K562 (cell line): Measurements from ENCODE around the gene RHEX. TPM values are rescaled to one million over a fixed set of nuclear protein-coding genes. Genes with fewer than 3 reads are reported as not detected.

Experiments used
- ATAC-seq: fragments of 200-7000 bp; cut with Tn5 transposase; 3 replicates; pipeline ENCODE4 v1.9.1; 2020; ENCODE audit warnings: moderate library complexity
- BruUV-seq: library from RNA; stranded (reverse); fragments of 400-500 nt; replicated peaks from 2 replicates; lab custom pipeline; 2021; lab: Mats Ljungman, UMichigan
- CTCF ChIA-PET: fragments of 300-600 bp; formaldehyde crosslinking; extraction: SDS; loops from one replicate; lab custom pipeline; 2021; ENCODE audit warnings: low intra/inter-chr PET ratio; lab: Yijun Ruan, JAX
- POLR2A ChIA-PET: fragments of 300-600, 350-650 bp; sonication (Branson Sonifier 250); formaldehyde crosslinking; extraction: SDS; loops from one replicate; lab custom pipeline; 2021; ENCODE audit warnings: antibody characterized with exemption, inconsistent platforms; lab: Yijun Ruan, JAX
- DNase-seq, 4 experiments: peaks; one replicate each; pipeline versions ENCODE4 v3.0.0 to v3.0.0-alpha.2; 2011 to 2018; ENCODE audit warnings: low spot score in 3 of 4, mixed read lengths in 3 of 4; ENCODE audit errors: extremely low read depth in 1 of 4
- FAIRE-seq: peaks from 2 replicates; lab custom pipeline; 2011; peaks lifted over from hg19 to GRCh38; lab: Jason Lieb, UNC
- H2AFZ ChIP-seq: 2 replicates; pipeline ENCODE4 v1.6.0; 2011; ENCODE audit warnings: low read depth, low read length, control low read depth, inconsistent platforms
- H3K27ac ChIP-seq: fragments of 200-600 bp; 3 replicates; pipeline ENCODE4 v1.8.0; 2011; ENCODE audit warnings: low read depth, mild to moderate bottlenecking, control low read depth, inconsistent platforms, low read length, moderate library complexity, mixed read lengths; ENCODE audit errors: extremely low read depth
- H3K27me3 ChIP-seq, 2 experiments: fragments of 300-600 bp in 1 of 2; 2 replicates in 1 of 2; 3 replicates in 1 of 2; pipeline versions ENCODE4 v1.6.0 to v1.8.0; 2011; ENCODE audit warnings: inconsistent platforms in 2 of 2, low read length in 2 of 2, mild to moderate bottlenecking in 1 of 2, mixed read lengths in 1 of 2, moderate library complexity in 1 of 2; ENCODE audit not compliant: control insufficient read depth in 2 of 2, insufficient read depth in 2 of 2
- H3K36me3 ChIP-seq: fragments of 300-600 bp; 3 replicates; pipeline ENCODE4 v1.8.0; 2011; ENCODE audit warnings: mild to moderate bottlenecking, low read length, inconsistent platforms; ENCODE audit not compliant: control insufficient read depth, insufficient read depth
- H3K4me1 ChIP-seq, 2 experiments: fragments of 200-600 bp in 1 of 2; replicated peaks in 1 of 2; 2 replicates in 1 of 2; 3 replicates in 1 of 2; pipeline versions ENCODE4 v1.5.1 to v1.8.0; 2011; ENCODE audit warnings: inconsistent platforms in 2 of 2, low read length in 2 of 2, mild to moderate bottlenecking in 1 of 2, mixed read lengths in 1 of 2, moderate library complexity in 1 of 2; ENCODE audit not compliant: control insufficient read depth in 2 of 2, insufficient read depth in 2 of 2
- H3K4me2 ChIP-seq: 2 replicates; pipeline ENCODE4 v1.6.1; 2011; ENCODE audit warnings: low read length, control low read depth, inconsistent platforms, mixed read lengths; ENCODE audit not compliant: insufficient read depth
- H3K4me3 ChIP-seq: fragments of 200-600 bp; sonication (generic), shearing (Covaris generic); 2 replicates; pipeline ENCODE4 v1.5.1; 2016; ENCODE audit warnings: control low read depth, inconsistent platforms
- H3K79me2 ChIP-seq: fragments of 200-600 bp; 3 replicates; pipeline ENCODE4 v1.8.0; 2011; ENCODE audit warnings: low read length, inconsistent platforms; ENCODE audit not compliant: control insufficient read depth, insufficient read depth
- H3K9ac ChIP-seq, 2 experiments: 2 replicates each; pipeline versions ENCODE4 v1.6.0 to v1.6.1; 2011; ENCODE audit warnings: low read depth in 2 of 2, low read length in 2 of 2, control low read depth in 1 of 2, inconsistent platforms in 1 of 2, mild to moderate bottlenecking in 1 of 2, mixed read lengths in 1 of 2; ENCODE audit not compliant: insufficient read depth in 1 of 2
- H3K9me1 ChIP-seq: one replicate; pipeline ENCODE4 v1.6.0; 2011; ENCODE audit warnings: inconsistent platforms, mild to moderate bottlenecking, low read length, moderate library complexity; ENCODE audit not compliant: control insufficient read depth, insufficient read depth
- H3K9me3 ChIP-seq: replicated peaks from 2 replicates; pipeline ENCODE4 v1.5.1; 2011; ENCODE audit warnings: low read depth, low read length, inconsistent platforms; ENCODE audit not compliant: control insufficient read depth, insufficient read depth
- H4K20me1 ChIP-seq: replicated peaks from 2 replicates; pipeline ENCODE4 v1.6.1; 2011; ENCODE audit warnings: low read length, inconsistent platforms, mixed read lengths; ENCODE audit not compliant: control insufficient read depth, insufficient read depth
- EHMT2 ChIP-seq: fragments of 450-650 bp; IDR thresholded peaks from 2 replicates; pipeline ENCODE4 v1.6.1; 2018; ENCODE audit warnings: antibody characterized with exemption
- HNRNPL ChIP-seq: fragments of 200-400 bp; formaldehyde crosslinking; IDR thresholded peaks from 2 replicates; pipeline ENCODE4 v1.6.1; 2017; ENCODE audit warnings: low read depth, mild to moderate bottlenecking, low read length
- WGBS: fragments of 100-300 bp; shearing (Covaris generic); methylation state at CpG from one replicate; pipeline ENCODE4 v1.1.6; 2016; ENCODE audit warnings: low coverage, mixed read lengths; ENCODE audit not compliant: insufficient coverage; ENCODE audit errors: missing lambda C conversion rate; 5-methylcytosine and 5-hydroxymethylcytosine counted together
- in situ Hi-C: fragments of 300-500 bp; cut with MboI; formaldehyde crosslinking; loops from 4 replicates; pipeline ENCODE4 v1.15.0; 2018; ENCODE audit warnings: inconsistent platforms, mixed read lengths
- intact Hi-C: fragments of 100-400 bp; cut with micrococcal nuclease; formaldehyde crosslinking; loops from 2 replicates; pipeline ENCODE4 v1.14.2; 2022
- polyA plus RNA-seq, 8 experiments: library from polyadenylated mRNA; depleted of rRNA in 4 of 8; stranded (reverse) in 5 of 8; unstranded in 3 of 8; fragments of >200 nt; fragmentation: Nextera tagmentation in 2 of 8; fragmentation: Illumina TruSeq in 1 of 8; extraction: Ambion mirVana in 2 of 8; extraction: Trizol in 1 of 8; gene quantifications; 2 replicates each; pipeline versions ENCODE4 v1.2.1 to v1.2.3, GENCODE V29; 2011 to 2014; ENCODE audit warnings: inconsistent platforms in 1 of 8, missing spikeins in 1 of 8
- total RNA-seq, 7 experiments: library from RNA; depleted of rRNA in 6 of 7; stranded (reverse); fragments of >200 nt in 6 of 7; fragmentation: Illumina TruSeq in 2 of 7; extraction: Trizol in 2 of 7; gene quantifications; 2 replicates each; pipeline versions ENCODE4 v1.2.1 to v1.2.3, GENCODE V29; 2011 to 2021; ENCODE audit warnings: low replicate concordance in 1 of 7

The RHEX gene
- total and polyA plus RNA-seq, 9 of the 15 experiments (the other 6 are each of a cell fraction or from before 2014, with no cell fraction given) = not detected

GRCh38 chr1:206112600-206113301, 59.8 kb downstream of the RHEX start:
- H3K4me2 ChIP-seq = no peak overlapping the region
- in situ Hi-C loops = loop anchor here (5.0 kb wide), 1 partner anchor 320 kb away; no protein-coding TSS in a partner anchor
- no peak for FAIRE-seq

More at GRCh38 chr1:206112600-206113301, 59.8 kb downstream of the RHEX start:
- H3K79me2 ChIP-seq = no peaks in the 10 kb centered on the region
- no peak for ATAC-seq
- no peak overlapping the region for H3K4me3 ChIP-seq
- POLR2A ChIA-PET = interaction anchor here (0.6 kb wide), 1 partner anchor 73 kb away, joined by 3 read pairs; no protein-coding TSS in a partner anchor
- H3K27ac ChIP-seq = no peak overlapping the region
- DNase-seq = no peak
- no peak overlapping the region for H3K9ac ChIP-seq
- CTCF ChIA-PET = interaction anchor here (0.7 kb wide), 1 partner anchor 321 kb away, joined by 3 read pairs; no protein-coding TSS in a partner anchor
- BruUV-seq = no TSS peak
- peaks cover 3% of the 10 kb centered on the region; the same call in 1 of the 2 replicates for H4K20me1 ChIP-seq
- H3K36me3 ChIP-seq = no peaks in the 10 kb centered on the region
- H3K9me3 ChIP-seq = no peaks in the 10 kb centered on the region
- H2AFZ ChIP-seq = no peak overlapping the region
- TF ChIP-seq HNRNPL (no peak), EHMT2 (no peak)
- H3K4me1 ChIP-seq = peaks cover 5 to 17% of the 10 kb centered on the region in 2 experiments; a peak in 3 of 5 replicates
- WGBS = 4% methylated on average over 9 of the region's 9 CpGs
- H3K9me1 ChIP-seq = no peaks in the 10 kb centered on the region
- intact Hi-C loops = no loop called here
- H3K27me3 ChIP-seq = peaks cover 46 to 70% of the 10 kb centered on the region in 2 experiments
